HAP-1 (cell line): ENCODE data around the gene RASGRF2.

Experiments used
- DNase-seq, 2 experiments: peaks; one replicate each; pipeline ENCODE4 v3.0.0-alpha.2; 2016 to 2020; ENCODE audit warnings: low spot score in 2 of 2
- H3K27me3 ChIP-seq: fragments of 250-450 bp; sonication (Bioruptor Pico); 2 replicates; pipeline ENCODE4 v1.5.1; 2020; ENCODE audit warnings: low read depth, mild to moderate bottlenecking, moderate library complexity
- H3K36me3 ChIP-seq: fragments of 250-450 bp; sonication (Bioruptor Pico); replicated peaks from 2 replicates; pipeline ENCODE4 v1.5.1; 2020; ENCODE audit warnings: mild to moderate bottlenecking
- H3K4me1 ChIP-seq: fragments of 250-450 bp; sonication (Bioruptor Pico); 2 replicates; pipeline ENCODE4 v1.5.1; 2020; ENCODE audit warnings: mild to moderate bottlenecking
- H3K4me3 ChIP-seq: fragments of 250-450 bp; sonication (Bioruptor Pico); 2 replicates; pipeline ENCODE4 v1.5.1; 2020; ENCODE audit warnings: mild to moderate bottlenecking, moderate library complexity
- H3K9me3 ChIP-seq: fragments of 250-450 bp; sonication (Bioruptor Pico); 2 replicates; pipeline ENCODE4 v1.5.1; 2020; ENCODE audit warnings: mild to moderate bottlenecking, moderate library complexity
- in situ Hi-C: fragments of 300-500 bp; cut with MboI; formaldehyde crosslinking; loops from 3 replicates; pipeline ENCODE4 v1.14.3; 2020; ENCODE audit warnings: low sequenced_read_pairs, inconsistent platforms, mixed read lengths

The RASGRF2 gene

DNA sequence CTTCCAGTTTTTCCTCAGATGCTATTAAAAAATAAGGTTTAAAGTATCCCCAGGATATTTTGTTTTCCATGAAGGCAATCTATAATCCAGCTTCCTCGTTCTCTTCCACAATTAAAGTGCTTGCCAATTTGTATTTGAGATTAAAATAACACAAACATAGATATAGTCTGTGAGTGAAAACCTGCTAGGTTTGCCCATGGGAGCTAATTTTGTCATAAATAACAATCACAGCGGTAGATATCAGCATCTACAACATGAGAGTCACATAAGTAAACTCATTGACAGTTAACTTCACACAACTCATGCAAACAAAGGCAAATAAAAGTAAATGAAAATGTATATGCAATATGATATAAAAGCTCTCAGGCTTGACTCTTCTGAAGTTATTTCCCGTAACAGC lies 29.2 kb upstream of the RASGRF2 start:
- no peaks in the 10 kb centered on the region for H3K27me3 ChIP-seq
- no peaks in the 10 kb centered on the region for H3K9me3 ChIP-seq
- peaks cover under 1% of the 10 kb centered on the region; the same call in 1 of the 2 replicates for H3K4me1 ChIP-seq
- in situ Hi-C loops: no loop called here
- no peaks in the 10 kb centered on the region for H3K36me3 ChIP-seq
- no peak for DNase-seq
- no peak overlapping the region for H3K4me3 ChIP-seq

DNA sequence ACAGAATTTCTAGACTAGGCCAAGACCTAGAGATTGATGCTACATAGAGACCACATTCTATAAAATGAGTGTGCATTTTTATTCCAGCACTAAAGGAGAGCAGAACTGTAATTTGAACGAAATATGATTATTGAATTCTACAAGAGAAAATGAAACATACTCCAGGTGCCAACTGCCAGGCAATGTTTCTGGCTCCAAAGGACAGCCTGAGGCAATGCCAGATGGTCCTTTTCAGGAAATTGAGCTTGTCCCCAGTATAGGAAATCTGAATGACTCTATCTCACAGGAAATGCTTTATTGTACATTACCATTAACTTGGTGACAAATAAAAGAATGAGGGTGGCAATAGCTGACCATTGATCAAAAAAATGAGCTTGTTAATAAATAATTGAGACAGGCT lies 28.8 kb upstream of the RASGRF2 start:
- no peaks in the 10 kb centered on the region for H3K36me3 ChIP-seq
- in situ Hi-C loops: no loop called here
- H3K27me3 ChIP-seq: no peaks in the 10 kb centered on the region
- DNase-seq: no peak
- H3K4me1 ChIP-seq: no peaks in the 10 kb centered on the region
- no peak overlapping the region for H3K4me3 ChIP-seq
- no peaks in the 10 kb centered on the region for H3K9me3 ChIP-seq

GRCh38 chr5:80933036-80933435 lies 27.1 kb upstream of the RASGRF2 start:
- H3K9me3 ChIP-seq: no peaks in the 10 kb centered on the region
- H3K27me3 ChIP-seq: no peaks in the 10 kb centered on the region
- DNase-seq: no peak

DNA sequence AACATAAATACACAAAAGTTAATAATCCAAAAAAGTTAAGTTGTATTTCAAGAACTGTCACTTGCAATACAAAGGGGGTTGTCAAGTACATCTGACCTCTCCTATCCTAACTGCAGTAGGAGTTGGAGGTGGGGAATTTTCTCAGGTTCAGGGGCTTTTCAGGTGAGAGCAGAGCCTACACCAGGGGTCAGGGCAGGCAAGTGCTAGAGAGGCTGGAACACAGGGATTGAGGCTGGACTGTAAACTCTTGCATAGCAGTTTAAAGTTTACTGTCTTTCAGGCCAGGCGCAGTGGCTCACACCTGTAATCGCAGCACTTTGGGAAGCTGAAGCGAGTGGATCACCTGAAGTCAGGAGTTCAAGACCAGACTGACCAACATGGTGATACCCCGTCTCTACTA lies 25.4 kb upstream of the RASGRF2 start:
- no peak overlapping the region for H3K4me3 ChIP-seq
- H3K9me3 ChIP-seq: no peaks in the 10 kb centered on the region
- in situ Hi-C loops: no loop called here
- no peak for DNase-seq
- H3K36me3 ChIP-seq: no peaks in the 10 kb centered on the region
- H3K27me3 ChIP-seq: no peaks in the 10 kb centered on the region
- H3K4me1 ChIP-seq: peaks cover 16% of the 10 kb centered on the region

More at GRCh38 chr5:80933036-80933435, 27.1 kb upstream of the RASGRF2 start:
- Histone ChIP-seq H3K4me3 (no peak overlapping the region), H3K4me1 (peaks cover 10% of the 10 kb centered on the region), H3K36me3 (no peaks in the 10 kb centered on the region)
- in situ Hi-C loops: no loop called here

DNA sequence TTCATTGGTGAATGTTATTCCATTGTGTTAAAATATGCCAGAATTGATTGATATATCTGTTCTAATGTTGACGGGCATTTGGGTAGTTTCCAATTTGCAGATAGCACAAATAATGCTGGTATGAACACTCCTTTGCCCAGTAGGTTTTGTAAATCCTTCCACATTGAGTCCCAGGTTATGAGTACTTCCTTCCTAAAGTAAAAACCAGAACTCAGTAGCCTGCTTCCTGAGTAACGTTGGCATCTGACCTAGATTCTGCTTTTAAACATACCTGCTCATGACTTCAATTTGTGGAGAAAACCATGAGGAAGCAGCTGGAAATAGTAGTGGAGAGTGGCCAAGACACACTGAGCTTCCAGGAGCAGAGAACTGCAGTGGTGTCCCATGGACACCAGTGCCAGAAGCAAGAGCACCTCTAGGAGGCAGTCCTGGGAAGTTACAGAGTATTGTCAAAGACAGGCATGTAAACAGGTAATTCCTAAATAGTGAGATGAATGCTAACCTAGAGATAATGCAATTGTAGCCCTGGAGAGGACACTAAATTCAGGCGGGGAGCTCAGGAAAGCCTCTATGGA lies 24.3 kb upstream of the RASGRF2 start:
- H3K4me1 ChIP-seq: peaks cover 16% of the 10 kb centered on the region
- no peaks in the 10 kb centered on the region for H3K27me3 ChIP-seq
- H3K36me3 ChIP-seq: no peaks in the 10 kb centered on the region
- no peak for DNase-seq
- no peaks in the 10 kb centered on the region for H3K9me3 ChIP-seq
- no peak overlapping the region for H3K4me3 ChIP-seq
- in situ Hi-C loops: no loop called here

- Histone ChIP-seq H3K4me3 (no peak overlapping the region), H3K9me3 (no peaks in the 10 kb centered on the region), H3K4me1 (peaks cover 16% of the 10 kb centered on the region), H3K36me3 (no peaks in the 10 kb centered on the region), H3K27me3 (no peaks in the 10 kb centered on the region)
- in situ Hi-C loops: no loop called here
- no peak for DNase-seq
Observed at GRCh38 chr5:80936881-80937280, 23.3 kb upstream of the RASGRF2 start.

DNA sequence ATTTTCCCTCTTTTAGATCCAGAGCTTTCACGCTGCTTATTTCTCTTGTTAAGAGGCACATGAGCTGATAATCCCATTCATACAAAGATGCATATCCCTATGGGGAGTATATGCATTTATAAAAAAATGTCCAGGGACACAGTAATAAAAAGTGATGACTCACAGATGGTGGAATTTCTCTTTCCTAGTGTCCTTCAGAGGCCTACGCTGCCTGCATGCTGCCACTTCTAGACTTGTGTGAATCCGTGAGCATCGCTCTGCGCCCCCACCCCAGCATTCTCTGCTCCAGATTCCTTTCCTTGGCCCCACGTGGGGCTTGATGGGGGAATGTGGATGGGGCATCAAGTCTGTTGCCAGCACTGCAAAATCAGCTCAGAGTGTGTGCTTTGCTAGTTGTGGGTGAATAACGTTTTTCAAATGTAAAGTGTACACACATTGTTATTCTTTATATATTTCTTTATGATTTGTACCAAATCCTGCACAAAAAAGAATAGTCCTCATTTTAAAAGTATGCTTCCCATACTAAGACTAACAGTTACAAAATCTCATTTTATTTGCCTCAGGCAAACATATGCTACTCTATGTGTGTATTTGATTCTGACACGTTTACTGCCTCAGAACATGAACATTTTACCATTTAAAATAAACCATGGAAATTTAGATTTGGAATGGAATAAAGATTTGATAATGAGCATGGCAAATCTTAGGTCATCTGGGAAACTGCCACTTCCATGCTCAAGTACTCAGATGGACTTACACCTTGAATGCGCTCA lies 22.4 kb upstream of the RASGRF2 start:
- DNase-seq: peak; percentile 88 to 92
- in situ Hi-C loops: no loop called here
- no peaks in the 10 kb centered on the region for H3K27me3 ChIP-seq
- H3K4me1 ChIP-seq: peaks cover 16% of the 10 kb centered on the region
- no peaks in the 10 kb centered on the region for H3K9me3 ChIP-seq
- H3K36me3 ChIP-seq: no peaks in the 10 kb centered on the region
- H3K4me3 ChIP-seq: no peak overlapping the region

- Histone ChIP-seq H3K4me3 (no peak overlapping the region), H3K4me1 (peaks cover 18% of the 10 kb centered on the region), H3K27me3 (no peaks in the 10 kb centered on the region), H3K9me3 (no peaks in the 10 kb centered on the region), H3K36me3 (no peaks in the 10 kb centered on the region)
- in situ Hi-C loops: no loop called here
- DNase-seq: no peak
Observed at GRCh38 chr5:80941496-80941895, 18.7 kb upstream of the RASGRF2 start.

DNA sequence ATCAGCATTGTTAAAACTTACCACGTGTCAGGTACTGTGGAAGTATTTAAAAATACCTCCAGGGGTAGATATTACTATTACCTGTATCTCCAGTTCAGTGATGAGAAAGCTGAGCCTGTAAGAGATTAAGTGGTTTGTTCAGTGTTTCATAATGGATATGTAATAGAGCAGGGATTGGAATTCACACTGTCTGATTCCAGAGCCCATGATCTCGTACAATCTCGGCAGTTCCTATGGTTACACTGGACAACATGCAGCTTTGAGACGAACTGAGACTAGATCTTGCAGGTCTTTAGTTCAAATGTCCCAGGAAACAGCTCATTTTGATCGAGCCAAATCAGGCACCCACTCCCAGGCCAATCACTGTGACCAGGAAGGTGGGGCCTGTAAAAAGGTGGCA lies 8.8 kb upstream of the RASGRF2 start:
- Histone ChIP-seq H3K27me3 (no peaks in the 10 kb centered on the region), H3K9me3 (no peaks in the 10 kb centered on the region), H3K4me3 (no peak overlapping the region), H3K36me3 (no peaks in the 10 kb centered on the region), H3K4me1 (peaks cover 11% of the 10 kb centered on the region)
- no peak for DNase-seq
- in situ Hi-C loops: no loop called here

- H3K9me3 ChIP-seq: no peaks in the 10 kb centered on the region
- H3K4me1 ChIP-seq: peaks cover 28% of the 10 kb centered on the region
- no peaks in the 10 kb centered on the region for H3K36me3 ChIP-seq
- no peak overlapping the region for H3K4me3 ChIP-seq
- in situ Hi-C loops: no loop called here
- H3K27me3 ChIP-seq: no peaks in the 10 kb centered on the region
- no peak for DNase-seq
Observed at GRCh38 chr5:80953587-80953986, 6.6 kb upstream of the RASGRF2 start.

DNA sequence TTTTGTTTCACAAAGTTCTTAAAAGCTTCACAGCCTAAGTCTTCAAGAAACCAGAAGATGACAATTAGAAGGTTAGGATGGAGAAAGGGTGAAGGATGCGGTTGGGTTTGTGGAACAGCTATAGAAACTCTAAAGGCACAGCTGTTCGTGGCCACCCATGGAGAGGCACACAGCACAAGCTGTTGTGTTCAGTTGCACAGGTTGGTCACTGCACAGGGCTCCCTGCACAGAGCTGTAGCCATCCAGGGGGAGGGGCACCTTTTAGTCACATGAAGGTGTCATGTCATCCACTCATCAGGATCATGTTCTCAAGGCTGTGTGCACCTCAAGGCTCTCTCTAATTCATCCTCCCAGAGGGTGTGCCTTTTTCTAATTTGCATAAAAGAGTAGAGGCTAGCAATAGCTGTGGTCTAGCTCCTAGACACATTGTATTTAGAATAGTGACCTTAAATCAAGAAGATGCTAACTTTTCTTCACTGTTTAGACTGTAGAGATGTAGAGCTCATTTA lies 5.0 kb upstream of the RASGRF2 start:
- Histone ChIP-seq H3K36me3 (no peaks in the 10 kb centered on the region), H3K4me3 (no peak overlapping the region), H3K9me3 (no peaks in the 10 kb centered on the region), H3K4me1 (peaks cover 28% of the 10 kb centered on the region), H3K27me3 (no peaks in the 10 kb centered on the region)
- no peak for DNase-seq
- in situ Hi-C loops: no loop called here

DNA sequence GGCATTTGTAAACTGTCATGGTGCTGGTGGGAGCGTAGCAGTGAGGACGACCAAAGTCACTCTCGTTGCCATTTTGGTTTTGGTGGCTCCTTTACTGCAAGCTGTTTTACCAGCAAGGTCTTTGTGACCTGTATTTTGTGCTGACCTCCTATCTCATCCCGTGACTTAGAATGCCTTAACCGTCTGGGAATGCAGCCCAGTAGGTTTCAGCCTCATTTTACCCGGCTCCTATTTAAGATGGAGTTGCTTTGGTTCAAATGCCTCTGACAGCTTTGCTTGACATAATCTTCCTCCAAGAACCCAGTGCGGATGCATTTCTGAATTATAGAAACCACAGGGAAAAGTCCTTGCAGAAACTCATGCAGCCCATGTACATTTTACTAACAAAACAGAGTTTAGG lies 3.9 kb upstream of the RASGRF2 start:
- no peaks in the 10 kb centered on the region for H3K36me3 ChIP-seq
- DNase-seq: no peak
- no peak overlapping the region for H3K4me3 ChIP-seq
- H3K9me3 ChIP-seq: no peaks in the 10 kb centered on the region
- peaks cover 28% of the 10 kb centered on the region for H3K4me1 ChIP-seq
- H3K27me3 ChIP-seq: no peaks in the 10 kb centered on the region
- in situ Hi-C loops: no loop called here

GRCh38 chr5:80957031-80957761 lies 3.0 kb upstream of the RASGRF2 start:
- Histone ChIP-seq H3K4me1 (peaks cover 28% of the 10 kb centered on the region), H3K27me3 (no peaks in the 10 kb centered on the region), H3K9me3 (no peaks in the 10 kb centered on the region), H3K36me3 (no peaks in the 10 kb centered on the region), H3K4me3 (no peak overlapping the region)
- in situ Hi-C loops: no loop called here
- DNase-seq: peak; percentile 89 to 90

GRCh38 chr5:80958616-80959015 lies 1.5 kb upstream of the RASGRF2 start:
- H3K4me3 ChIP-seq: no peak overlapping the region
- peaks cover 37% of the 10 kb centered on the region for H3K4me1 ChIP-seq
- H3K9me3 ChIP-seq: no peaks in the 10 kb centered on the region
- H3K36me3 ChIP-seq: no peaks in the 10 kb centered on the region
- in situ Hi-C loops: no loop called here
- H3K27me3 ChIP-seq: no peaks in the 10 kb centered on the region
- DNase-seq: peak in 1 of 2 experiments; percentile 30
